ENCODE measurements around the gene GH1. TPM values are rescaled to one million over a fixed set of nuclear protein-coding genes. Genes with fewer than 3 reads are reported as not detected.

Gene GH1
- total RNA-seq, 4 donors from 2014 or later = not detected

GRCh38 chr17:63950940-63951907, 32.6 kb upstream of the GH1 start:
- 83% methylated on average over 27 of the region's 29 CpGs; no CpG with 5 or more reads in 1 of the 2 donors for WGBS, 2 donors (ENCODE audit: low coverage in 1 of 2)
- no peaks in the 10 kb centered on the region for H3K9me3 ChIP-seq
- peaks cover 0 to 5% (median 0%) of the 10 kb centered on the region in 4 donors for H3K4me1 ChIP-seq
- no peaks in the 10 kb centered on the region for H3K27me3 ChIP-seq
- TF ChIP-seq CTCF (IDR thresholded peaks at IDR 0.05) (peak; percentile 31 to 54 (median 51)), EP300 (IDR thresholded peaks at IDR 0.05; ENCODE audit: low read depth) (no peak), POLR2A (IDR thresholded peaks at IDR 0.05) (no peak), POLR2AphosphoS5 (IDR thresholded peaks at IDR 0.05) (no peak)
- H3K4me3 ChIP-seq = no peak overlapping the region
- in situ Hi-C loops (cut with MboI; ENCODE audit: low pct_ligation_motif_present in 1 of 4, low pct_unique_long_range_greater_than_20kb in 1 of 4, low sequenced_read_pairs in 3 of 4) (no loop called here), intact Hi-C loops (cut with DNase I; ENCODE audit: low total_unique reads) (no loop called here)
- H3K27ac ChIP-seq = no peak overlapping the region
- peak; percentile 75 for DNase-seq
- H3K36me3 ChIP-seq = no peaks in the 10 kb centered on the region

- Histone ChIP-seq H3K4me3 (no peak overlapping the region), H3K27ac (no peak overlapping the region), H3K36me3 (no peaks in the 10 kb centered on the region), H3K4me1 (peaks cover 0 to 8% (median 0%) of the 10 kb centered on the region in 4 donors), H3K9me3 (no peaks in the 10 kb centered on the region), H3K27me3 (no peaks in the 10 kb centered on the region)
- intact Hi-C loops (cut with DNase I; ENCODE audit: low total_unique reads) (no loop called here), in situ Hi-C loops (cut with MboI; ENCODE audit: low pct_ligation_motif_present in 1 of 4, low pct_unique_long_range_greater_than_20kb in 1 of 4, low sequenced_read_pairs in 3 of 4) (no loop called here)
- no peak for DNase-seq
- no peak for TF ChIP-seq CTCF (IDR thresholded peaks at IDR 0.05)
- TF ChIP-seq POLR2AphosphoS5 (IDR thresholded peaks at IDR 0.05) = no peak
- TF ChIP-seq POLR2A (IDR thresholded peaks at IDR 0.05) = no peak
- TF ChIP-seq EP300 (IDR thresholded peaks at IDR 0.05; ENCODE audit: low read depth) = no peak
- WGBS, 2 donors (ENCODE audit: low coverage in 1 of 2) = 73% methylated on average over 15 of the region's 18 CpGs; no CpG with 5 or more reads in 1 of the 2 donors
These were observed 31.1 kb upstream of the GH1 start for GRCh38 chr17:63949576-63950250.

GRCh38 chr17:63948521-63948920, 29.9 kb upstream of the GH1 start:
- H3K27me3 ChIP-seq = no peaks in the 10 kb centered on the region
- DNase-seq = no peak
- peaks cover 0 to 8% (median 0%) of the 10 kb centered on the region in 4 donors for H3K4me1 ChIP-seq
- H3K4me3 ChIP-seq = no peak overlapping the region
- 90% methylated on average over 8 of the region's 9 CpGs; no CpG with 5 or more reads in 1 of the 2 donors for WGBS, 2 donors (ENCODE audit: low coverage in 1 of 2)
- in situ Hi-C loops (cut with MboI; ENCODE audit: low pct_ligation_motif_present in 1 of 4, low pct_unique_long_range_greater_than_20kb in 1 of 4, low sequenced_read_pairs in 3 of 4) (no loop called here), intact Hi-C loops (cut with DNase I; ENCODE audit: low total_unique reads) (no loop called here)
- H3K27ac ChIP-seq = no peak overlapping the region
- H3K36me3 ChIP-seq = no peaks in the 10 kb centered on the region
- H3K9me3 ChIP-seq = no peaks in the 10 kb centered on the region
- TF ChIP-seq POLR2AphosphoS5 (IDR thresholded peaks at IDR 0.05) (no peak), EP300 (IDR thresholded peaks at IDR 0.05; ENCODE audit: low read depth) (no peak), CTCF (IDR thresholded peaks at IDR 0.05) (no peak), POLR2A (IDR thresholded peaks at IDR 0.05) (no peak)

- Histone ChIP-seq H3K4me1 (peaks cover 0 to 8% (median 0%) of the 10 kb centered on the region in 4 donors), H3K27me3 (no peaks in the 10 kb centered on the region), H3K4me3 (no peak overlapping the region), H3K36me3 (no peaks in the 10 kb centered on the region), H3K9me3 (no peaks in the 10 kb centered on the region), H3K27ac (no peak overlapping the region)
- intact Hi-C loops (cut with DNase I; ENCODE audit: low total_unique reads) = no loop called here
- in situ Hi-C loops (cut with MboI; ENCODE audit: low pct_ligation_motif_present in 1 of 4, low pct_unique_long_range_greater_than_20kb in 1 of 4, low sequenced_read_pairs in 3 of 4) = no loop called here
- DNase-seq = no peak
- WGBS, 2 donors (ENCODE audit: low coverage in 1 of 2) = 81% methylated on average over 15 of the region's 18 CpGs; no CpG with 5 or more reads in 1 of the 2 donors
- TF ChIP-seq CTCF (IDR thresholded peaks at IDR 0.05) = no peak
- no peak for TF ChIP-seq EP300 (IDR thresholded peaks at IDR 0.05; ENCODE audit: low read depth)
- TF ChIP-seq POLR2AphosphoS5 (IDR thresholded peaks at IDR 0.05) = no peak
- TF ChIP-seq POLR2A (IDR thresholded peaks at IDR 0.05) = no peak
These were observed 29.2 kb upstream of the GH1 start for GRCh38 chr17:63947711-63948330.

Measured in transverse colon (tissue), 4 donors.